ENCODE results near the gene KIAA0319L. TPM values are rescaled to one million over a fixed set of nuclear protein-coding genes. Genes with fewer than 3 reads are reported as not detected.

KIAA0319L gene
- total RNA-seq, 1 experiment from 2014 or later: 70.0 TPM

- ATAC-seq: no peak
- H3K9me3 Mint-ChIP-seq: peaks cover 12% of the 10 kb centered on the region
- CTCF ChIA-PET: no interaction called here
These were observed 45.9 kb downstream of the KIAA0319L start for GRCh38 chr1:35511305-35511704.

GRCh38 chr1:35509558-35509957, 47.6 kb downstream of the KIAA0319L start:
- ChIA-PET POLR2A (no interaction called here), CTCF (no interaction called here)
- no peak overlapping the region for H3K4me3 Mint-ChIP-seq
- DNase-seq (ENCODE audit: low spot score): no peak
- no peaks in the 10 kb centered on the region for H3K27me3 Mint-ChIP-seq (ENCODE audit: low read depth)
- H3K9me3 Mint-ChIP-seq: no peaks in the 10 kb centered on the region
- peaks cover 6% of the 10 kb centered on the region for H3K4me1 Mint-ChIP-seq
- no peak for ATAC-seq
- H3K27ac Mint-ChIP-seq: 0 out of 2 replicates have a peak overlapping the region, but pooled peaks have one; percentile 20
- TF ChIP-seq, protein P1, sequence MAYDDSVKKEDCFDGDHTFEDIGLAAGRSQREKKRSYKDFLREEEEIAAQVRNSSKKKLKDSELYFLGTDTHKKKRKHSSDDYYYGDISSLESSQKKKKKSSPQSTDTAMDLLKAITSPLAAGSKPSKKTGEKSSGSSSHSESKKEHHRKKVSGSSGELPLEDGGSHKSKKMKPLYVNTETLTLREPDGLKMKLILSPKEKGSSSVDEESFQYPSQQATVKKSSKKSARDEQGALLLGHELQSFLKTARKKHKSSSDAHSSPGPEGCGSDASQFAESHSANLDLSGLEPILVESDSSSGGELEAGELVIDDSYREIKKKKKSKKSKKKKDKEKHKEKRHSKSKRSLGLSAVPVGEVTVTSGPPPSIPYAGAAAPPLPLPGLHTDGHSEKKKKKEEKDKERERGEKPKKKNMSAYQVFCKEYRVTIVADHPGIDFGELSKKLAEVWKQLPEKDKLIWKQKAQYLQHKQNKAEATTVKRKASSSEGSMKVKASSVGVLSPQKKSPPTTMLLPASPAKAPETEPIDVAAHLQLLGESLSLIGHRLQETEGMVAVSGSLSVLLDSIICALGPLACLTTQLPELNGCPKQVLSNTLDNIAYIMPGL (CRISPR knock-in tag; IDR thresholded peaks at IDR 0.05): no peak
- TF ChIP-seq, protein P2, sequence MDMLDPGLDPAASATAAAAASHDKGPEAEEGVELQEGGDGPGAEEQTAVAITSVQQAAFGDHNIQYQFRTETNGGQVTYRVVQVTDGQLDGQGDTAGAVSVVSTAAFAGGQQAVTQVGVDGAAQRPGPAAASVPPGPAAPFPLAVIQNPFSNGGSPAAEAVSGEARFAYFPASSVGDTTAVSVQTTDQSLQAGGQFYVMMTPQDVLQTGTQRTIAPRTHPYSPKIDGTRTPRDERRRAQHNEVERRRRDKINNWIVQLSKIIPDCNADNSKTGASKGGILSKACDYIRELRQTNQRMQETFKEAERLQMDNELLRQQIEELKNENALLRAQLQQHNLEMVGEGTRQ (CRISPR knock-in tag; IDR thresholded peaks at IDR 0.05): no peak
- TF ChIP-seq OVOL2 (CRISPR knock-in tag; IDR thresholded peaks at IDR 0.05; ENCODE audit: borderline replicate concordance) (no peak), SP1 (CRISPR knock-in tag; conservative IDR thresholded peaks at IDR 0.05) (no peak), STAT6 (CRISPR knock-in tag; conservative IDR thresholded peaks at IDR 0.05; ENCODE audit: low read depth) (no peak), GRHL2 (CRISPR knock-in tag; IDR thresholded peaks at IDR 0.05; ENCODE audit: insufficient replicate concordance, severe bottlenecking) (no peak), ZBTB21 (CRISPR knock-in tag; IDR thresholded peaks at IDR 0.05; ENCODE audit: borderline replicate concordance) (no peak), ZNF671 (CRISPR knock-in tag; IDR thresholded peaks at IDR 0.05) (no peak), MXD4 (CRISPR knock-in tag; IDR thresholded peaks at IDR 0.05; ENCODE audit: borderline replicate concordance) (no peak), EMX1 (CRISPR knock-in tag; IDR thresholded peaks at IDR 0.05) (no peak), ZNF416 (CRISPR knock-in tag; IDR thresholded peaks at IDR 0.05) (no peak), RELA (CRISPR knock-in tag; IDR thresholded peaks at IDR 0.05; ENCODE audit: borderline replicate concordance) (no peak), HMGA2 (CRISPR knock-in tag; IDR thresholded peaks at IDR 0.05) (no peak), CREB1 (CRISPR knock-in tag; IDR thresholded peaks at IDR 0.05) (no peak), ZNF281 (CRISPR knock-in tag; IDR thresholded peaks at IDR 0.05) (no peak), GABPB1 (CRISPR knock-in tag; IDR thresholded peaks at IDR 0.05) (no peak), FOXP1 (CRISPR knock-in tag; IDR thresholded peaks at IDR 0.05; ENCODE audit: borderline replicate concordance) (no peak), NFATC4 (CRISPR knock-in tag; IDR thresholded peaks at IDR 0.05) (no peak)
- TF ChIP-seq, protein P3, sequence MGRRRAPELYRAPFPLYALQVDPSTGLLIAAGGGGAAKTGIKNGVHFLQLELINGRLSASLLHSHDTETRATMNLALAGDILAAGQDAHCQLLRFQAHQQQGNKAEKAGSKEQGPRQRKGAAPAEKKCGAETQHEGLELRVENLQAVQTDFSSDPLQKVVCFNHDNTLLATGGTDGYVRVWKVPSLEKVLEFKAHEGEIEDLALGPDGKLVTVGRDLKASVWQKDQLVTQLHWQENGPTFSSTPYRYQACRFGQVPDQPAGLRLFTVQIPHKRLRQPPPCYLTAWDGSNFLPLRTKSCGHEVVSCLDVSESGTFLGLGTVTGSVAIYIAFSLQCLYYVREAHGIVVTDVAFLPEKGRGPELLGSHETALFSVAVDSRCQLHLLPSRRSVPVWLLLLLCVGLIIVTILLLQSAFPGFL (CRISPR knock-in tag; IDR thresholded peaks at IDR 0.05; ENCODE audit: borderline replicate concordance): no peak
- TF ChIP-seq, protein P4, sequence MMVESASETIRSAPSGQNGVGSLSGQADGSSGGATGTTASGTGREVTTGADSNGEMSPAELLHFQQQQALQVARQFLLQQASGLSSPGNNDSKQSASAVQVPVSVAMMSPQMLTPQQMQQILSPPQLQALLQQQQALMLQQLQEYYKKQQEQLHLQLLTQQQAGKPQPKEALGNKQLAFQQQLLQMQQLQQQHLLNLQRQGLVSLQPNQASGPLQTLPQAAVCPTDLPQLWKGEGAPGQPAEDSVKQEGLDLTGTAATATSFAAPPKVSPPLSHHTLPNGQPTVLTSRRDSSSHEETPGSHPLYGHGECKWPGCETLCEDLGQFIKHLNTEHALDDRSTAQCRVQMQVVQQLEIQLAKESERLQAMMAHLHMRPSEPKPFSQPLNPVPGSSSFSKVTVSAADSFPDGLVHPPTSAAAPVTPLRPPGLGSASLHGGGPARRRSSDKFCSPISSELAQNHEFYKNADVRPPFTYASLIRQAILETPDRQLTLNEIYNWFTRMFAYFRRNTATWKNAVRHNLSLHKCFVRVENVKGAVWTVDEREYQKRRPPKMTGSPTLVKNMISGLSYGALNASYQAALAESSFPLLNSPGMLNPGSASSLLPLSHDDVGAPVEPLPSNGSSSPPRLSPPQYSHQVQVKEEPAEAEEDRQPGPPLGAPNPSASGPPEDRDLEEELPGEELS (CRISPR knock-in tag; IDR thresholded peaks at IDR 0.05): no peak
- peaks cover 18% of the 10 kb centered on the region for H3K36me3 Mint-ChIP-seq

More at GRCh38 chr1:35511305-35511704, 45.9 kb downstream of the KIAA0319L start:
- TF ChIP-seq ZNF121 (CRISPR knock-in tag; IDR thresholded peaks at IDR 0.05) (peak; percentile 65; the same call in 1 of the 2 replicates), ATF3 (CRISPR knock-in tag; conservative IDR thresholded peaks at IDR 0.05) (no peak)
- no peak overlapping the region for H3K27ac Mint-ChIP-seq
- H3K4me3 Mint-ChIP-seq: no peak overlapping the region
- H3K27me3 Mint-ChIP-seq (ENCODE audit: low read depth): no peaks in the 10 kb centered on the region
- POLR2A ChIA-PET: interaction anchor here (0.7 kb wide), 1 partner anchor 23 kb away, joined by 4 read pairs; no protein-coding TSS in a partner anchor
- peaks cover 6% of the 10 kb centered on the region for H3K4me1 Mint-ChIP-seq
- H3K36me3 Mint-ChIP-seq: peaks cover 20% of the 10 kb centered on the region
- no peak for DNase-seq (ENCODE audit: low spot score)
